T-helper 22 cell (primary cell): Measurements from ENCODE around the gene MPV17L2.

Experiments
- DNase-seq: peaks from one replicate; pipeline ENCODE4 v3.0.0-alpha.2; 2020; ENCODE audit warnings: low read depth

MPV17L2 gene

GRCh38 chr19:18245297-18245696 lies 52.3 kb downstream of the MPV17L2 start:
- DNase-seq, result no peak
